Mesenchymal stem cell (in vitro differentiated cells and primary cell): ENCODE results near the gene SNCB.

Experiments
- DNase-seq: peaks from one replicate; pipeline ENCODE4 v3.0.0-alpha.2; 2013
- H2AFZ ChIP-seq: one replicate; pipeline ENCODE4 v1.6.1; 2013; ENCODE audit warnings: low read depth, mild to moderate bottlenecking, control low read depth, inconsistent platforms, low read length, moderate library complexity
- H2AK5ac ChIP-seq: 2 replicates; pipeline ENCODE4 v1.6.1; 2013; ENCODE audit warnings: low read length, moderate library complexity, mild to moderate bottlenecking, inconsistent platforms; ENCODE audit not compliant: severe bottlenecking
- H2BK120ac ChIP-seq: one replicate; pipeline ENCODE4 v1.6.1; 2013; ENCODE audit warnings: low read depth, mild to moderate bottlenecking, inconsistent platforms, low read length, moderate library complexity
- H2BK12ac ChIP-seq, 2 experiments: one replicate each; pipeline ENCODE4 v1.6.1; 2013; ENCODE audit warnings: inconsistent platforms in 2 of 2, low read length in 2 of 2, mild to moderate bottlenecking in 2 of 2, moderate library complexity in 2 of 2, control low read depth in 1 of 2
- H2BK15ac ChIP-seq: one replicate; pipeline ENCODE4 v1.6.1; 2013; ENCODE audit warnings: mild to moderate bottlenecking, low read depth, inconsistent platforms; ENCODE audit not compliant: poor library complexity, severe bottlenecking
- H2BK5ac ChIP-seq: 2 replicates; pipeline ENCODE4 v1.6.1; 2013; ENCODE audit warnings: low read depth, mild to moderate bottlenecking, low read length, control low read depth, inconsistent platforms; ENCODE audit not compliant: poor library complexity, severe bottlenecking
- H3K14ac ChIP-seq, 2 experiments: one replicate each; pipeline ENCODE4 v1.6.1; 2013; ENCODE audit warnings: inconsistent platforms in 2 of 2, low read length in 2 of 2, control low read depth in 1 of 2, mild to moderate bottlenecking in 1 of 2, moderate library complexity in 1 of 2
- H3K18ac ChIP-seq, 2 experiments: one replicate each; pipeline ENCODE4 v1.6.1; 2013; ENCODE audit warnings: inconsistent platforms in 2 of 2, low read length in 2 of 2, control low read depth in 1 of 2, low read depth in 1 of 2, mild to moderate bottlenecking in 1 of 2
- H3K23ac ChIP-seq, 2 experiments: one replicate each; pipeline ENCODE4 v1.6.1; 2013; ENCODE audit warnings: inconsistent platforms in 2 of 2, low read length in 2 of 2, mild to moderate bottlenecking in 2 of 2, moderate library complexity in 2 of 2, control low read depth in 1 of 2
- H3K27ac ChIP-seq: 2 replicates; pipeline ENCODE4 v1.5.1; 2013; ENCODE audit warnings: mild to moderate bottlenecking, moderate library complexity, low read length, control low read depth, inconsistent platforms; ENCODE audit not compliant: poor library complexity, severe bottlenecking
- H3K27me3 ChIP-seq, 2 experiments: 2 replicates each; pipeline versions ENCODE4 v1.6.1 to v1.7.0; 2013; ENCODE audit warnings: low read length in 2 of 2, mild to moderate bottlenecking in 2 of 2, moderate library complexity in 2 of 2, control low read depth in 1 of 2, inconsistent platforms in 1 of 2; ENCODE audit not compliant: control insufficient read depth in 1 of 2, insufficient read depth in 1 of 2
- H3K36me3 ChIP-seq, 2 experiments: 2 replicates each; pipeline versions ENCODE4 v1.6.1 to v1.7.0; 2013; ENCODE audit warnings: low read length in 2 of 2, control low read depth in 1 of 2, inconsistent platforms in 1 of 2, low read depth in 1 of 2, mild to moderate bottlenecking in 1 of 2; ENCODE audit not compliant: insufficient read depth in 2 of 2, control insufficient read depth in 1 of 2
- H3K4ac ChIP-seq, 2 experiments: one replicate each; pipeline ENCODE4 v1.6.1; 2013; ENCODE audit warnings: inconsistent platforms in 2 of 2, low read length in 2 of 2, mild to moderate bottlenecking in 2 of 2, moderate library complexity in 2 of 2, control low read depth in 1 of 2, low read depth in 1 of 2
- H3K4me1 ChIP-seq: 2 replicates; pipeline ENCODE4 v1.6.1; 2013; ENCODE audit warnings: low read depth, low read length, control low read depth; ENCODE audit not compliant: control insufficient read depth, insufficient read depth
- H3K4me2 ChIP-seq: 2 replicates; pipeline ENCODE4 v1.6.1; 2013; ENCODE audit warnings: low read length, mild to moderate bottlenecking, inconsistent platforms; ENCODE audit not compliant: poor library complexity, severe bottlenecking
- H3K4me3 ChIP-seq, 2 experiments: 2 replicates each; pipeline versions ENCODE4 v1.5.1 to v1.7.0; 2013; ENCODE audit warnings: low read length in 2 of 2, mild to moderate bottlenecking in 2 of 2, control low read depth in 1 of 2, low read depth in 1 of 2; ENCODE audit not compliant: insufficient read depth in 1 of 2
- H3K79me1 ChIP-seq: replicated peaks from 2 replicates; pipeline ENCODE4 v1.6.1; 2013; ENCODE audit warnings: mild to moderate bottlenecking, control low read depth, low read length, inconsistent platforms; ENCODE audit not compliant: poor library complexity, severe bottlenecking
- H3K9ac ChIP-seq: 2 replicates; pipeline ENCODE4 v1.7.0; 2013; ENCODE audit warnings: mild to moderate bottlenecking, low read length, moderate library complexity
- H3K9me3 ChIP-seq: 2 replicates; pipeline ENCODE4 v1.7.0; 2013; ENCODE audit warnings: mild to moderate bottlenecking, low read length; ENCODE audit not compliant: control insufficient read depth
- H4K8ac ChIP-seq: one replicate; pipeline ENCODE4 v1.6.1; 2013; ENCODE audit warnings: inconsistent platforms, mild to moderate bottlenecking, low read length, moderate library complexity
- H4K91ac ChIP-seq: one replicate; pipeline ENCODE4 v1.6.1; 2013; ENCODE audit warnings: mild to moderate bottlenecking, low read length, inconsistent platforms
- WGBS: methylation state at CpG from one replicate; pipeline ENCODE4 v1.1.7; 2013; ENCODE audit warnings: mixed read lengths; 5-methylcytosine and 5-hydroxymethylcytosine counted together

Gene SNCB

GRCh38 chr5:176616511-176616910, 13.8 kb downstream of the SNCB start:
- H3K79me1 ChIP-seq = no peaks in the 10 kb centered on the region
- H3K14ac ChIP-seq = no peak overlapping the region
- WGBS = 80% methylated on average over 7 of the region's 7 CpGs
- H3K4ac ChIP-seq = no peak overlapping the region
- H2BK5ac ChIP-seq = no peak overlapping the region
- no peak overlapping the region for H3K4me2 ChIP-seq
- H3K27ac ChIP-seq = no peak overlapping the region
- H3K23ac ChIP-seq = no peak overlapping the region
- peak overlapping the region; percentile 81 for H4K91ac ChIP-seq
- H2BK15ac ChIP-seq = peak overlapping the region; percentile 29
- peaks cover 54% of the 10 kb centered on the region for H3K4me1 ChIP-seq
- no peak overlapping the region for H2AFZ ChIP-seq
- H2AK5ac ChIP-seq = no peak overlapping the region
- DNase-seq = no peak
- H3K4me3 ChIP-seq = no peak overlapping the region
- H3K18ac ChIP-seq = peak overlapping the region in 1 of 2 experiments; percentile 77
- H2BK120ac ChIP-seq = no peak overlapping the region
- H3K36me3 ChIP-seq = peaks cover 0 to 3% of the 10 kb centered on the region in 2 experiments
- H3K9ac ChIP-seq = no peak overlapping the region
- H4K8ac ChIP-seq = no peak overlapping the region
- peaks cover 21 to 33% of the 10 kb centered on the region in 2 experiments for H3K27me3 ChIP-seq
- H2BK12ac ChIP-seq = peak overlapping the region; percentile 63 to 86
- H3K9me3 ChIP-seq = no peaks in the 10 kb centered on the region

GRCh38 chr5:176614805-176615478, 15.4 kb downstream of the SNCB start:
- Histone ChIP-seq H3K4ac (no peak overlapping the region), H4K8ac (no peak overlapping the region), H2AFZ (no peak overlapping the region), H3K9ac (peak overlapping the region; percentile 43), H2BK5ac (no peak overlapping the region), H2BK15ac (no peak overlapping the region), H3K4me2 (no peak overlapping the region), H3K4me1 (peaks cover 48% of the 10 kb centered on the region), H3K23ac (no peak overlapping the region), H2BK12ac (no peak overlapping the region), H3K14ac (peak overlapping the region in 1 of 2 experiments; percentile 73), H3K4me3 (peak overlapping the region in 1 of 2 experiments; percentile 34), H3K27me3 (peaks cover 11 to 18% of the 10 kb centered on the region in 2 experiments), H2BK120ac (peak overlapping the region; percentile 40), H3K36me3 (peaks cover 0 to 3% of the 10 kb centered on the region in 2 experiments), H3K27ac (no peak overlapping the region), H3K18ac (peak overlapping the region in 1 of 2 experiments; percentile 55), H3K9me3 (no peaks in the 10 kb centered on the region), H4K91ac (peak overlapping the region; percentile 54), H2AK5ac (no peak overlapping the region), H3K79me1 (no peaks in the 10 kb centered on the region)
- WGBS = 28% methylated on average over 7 of the region's 8 CpGs
- DNase-seq = peak; percentile 79

DNA sequence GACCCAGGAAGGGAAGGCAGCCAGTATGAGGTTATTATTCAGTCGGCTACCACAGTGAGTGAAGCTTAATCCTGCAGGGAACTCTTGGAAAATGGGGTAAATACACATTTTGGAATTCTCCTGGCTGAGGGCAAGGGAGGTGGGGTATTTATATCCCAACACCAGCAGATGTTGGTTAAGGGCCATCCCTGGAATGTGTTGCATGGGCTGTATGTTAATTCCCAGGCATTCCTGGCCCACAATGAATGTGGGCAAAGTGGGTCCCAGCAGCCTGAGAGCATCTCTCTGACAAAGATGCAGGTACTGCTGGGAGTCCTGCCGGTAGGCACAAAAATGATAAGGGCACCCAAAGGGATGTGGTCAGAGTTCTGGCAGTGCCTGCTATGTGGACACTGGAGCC, 17.5 kb downstream of the SNCB start:
- no peak overlapping the region for H2BK12ac ChIP-seq
- H3K9me3 ChIP-seq = no peaks in the 10 kb centered on the region
- no peak overlapping the region for H2BK5ac ChIP-seq
- H3K18ac ChIP-seq = no peak overlapping the region
- no peak overlapping the region for H2AFZ ChIP-seq
- H3K27ac ChIP-seq = no peak overlapping the region
- H4K91ac ChIP-seq = no peak overlapping the region
- no peak overlapping the region for H2AK5ac ChIP-seq
- H3K4me1 ChIP-seq = peaks cover 48% of the 10 kb centered on the region
- no peak overlapping the region for H3K4ac ChIP-seq
- no peak overlapping the region for H3K23ac ChIP-seq
- no peak for DNase-seq
- H3K4me3 ChIP-seq = no peak overlapping the region
- H2BK15ac ChIP-seq = no peak overlapping the region
- no peak overlapping the region for H3K14ac ChIP-seq
- no peak overlapping the region for H2BK120ac ChIP-seq
- H3K79me1 ChIP-seq = peaks cover 6% of the 10 kb centered on the region
- H4K8ac ChIP-seq = no peak overlapping the region
- H3K9ac ChIP-seq = no peak overlapping the region
- WGBS = 60% methylated on average over 2 of the region's 2 CpGs
- H3K4me2 ChIP-seq = no peak overlapping the region
- no peaks in the 10 kb centered on the region for H3K27me3 ChIP-seq
- no peaks in the 10 kb centered on the region for H3K36me3 ChIP-seq

DNA sequence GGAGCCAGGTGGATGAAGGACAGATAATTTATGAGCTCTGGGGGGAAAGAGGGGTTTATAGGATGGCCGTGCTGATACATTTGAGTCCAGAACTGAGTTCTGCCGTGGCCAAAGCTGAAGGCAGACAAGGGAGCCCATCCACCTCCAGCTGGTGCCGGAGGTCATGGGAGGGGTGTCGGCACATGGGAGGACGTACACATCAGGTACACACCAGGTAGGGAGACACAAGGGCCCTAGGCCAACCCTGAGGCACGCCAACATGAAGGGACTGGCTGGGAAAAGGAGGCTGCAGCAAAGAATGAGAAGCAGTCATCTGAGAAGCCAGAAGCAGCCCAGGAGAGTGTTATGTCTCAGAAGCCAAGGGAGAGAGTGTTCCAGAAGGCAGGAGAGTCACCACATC, 18.3 kb downstream of the SNCB start:
- Histone ChIP-seq H3K4me3 (no peak overlapping the region), H3K4ac (no peak overlapping the region), H2AFZ (no peak overlapping the region), H3K9me3 (no peaks in the 10 kb centered on the region), H2AK5ac (no peak overlapping the region), H4K91ac (peak overlapping the region; percentile 31), H2BK15ac (no peak overlapping the region), H3K18ac (no peak overlapping the region), H2BK12ac (no peak overlapping the region), H3K4me2 (no peak overlapping the region), H3K9ac (no peak overlapping the region), H3K36me3 (no peaks in the 10 kb centered on the region), H3K27ac (no peak overlapping the region), H3K14ac (no peak overlapping the region), H2BK5ac (no peak overlapping the region), H3K23ac (no peak overlapping the region), H3K4me1 (peaks cover 47% of the 10 kb centered on the region), H3K27me3 (no peaks in the 10 kb centered on the region), H4K8ac (no peak overlapping the region), H2BK120ac (no peak overlapping the region), H3K79me1 (peaks cover 9% of the 10 kb centered on the region)
- 87% methylated on average over 6 of the region's 6 CpGs for WGBS
- no peak for DNase-seq
